Endothelial cell (in vitro differentiated cells): ENCODE measurements around the gene SUSD6. TPM values are rescaled to one million over a fixed set of nuclear protein-coding genes. Genes with fewer than 3 reads are reported as not detected.
A peak's percentile ranks its signal among the peaks of the same experiment; 100 is the strongest.
"Not testable (repeated sequence)": the region's sequence is repeated elsewhere in the genome, so short reads cannot be mapped to it uniquely, and the experiment has no call there.

Source experiments
- DNase-seq: peaks from one replicate; pipeline ENCODE4 v3.0.0; 2021; ENCODE audit warnings: low spot score
- H3K27ac Mint-ChIP-seq: one replicate; pipeline ENCODE4 v1.8.0; 2021; ENCODE audit warnings: mixed read lengths, inconsistent platforms; ENCODE audit not compliant: unreplicated experiment
- H3K27me3 Mint-ChIP-seq: one replicate; pipeline ENCODE4 v1.8.0; 2021; ENCODE audit warnings: mild to moderate bottlenecking, moderate library complexity, mixed read lengths, inconsistent platforms; ENCODE audit not compliant: unreplicated experiment
- H3K36me3 Mint-ChIP-seq: one replicate; pipeline ENCODE4 v1.8.0; 2021; ENCODE audit warnings: mild to moderate bottlenecking, low read depth, mixed read lengths, inconsistent platforms; ENCODE audit not compliant: unreplicated experiment
- H3K4me1 Mint-ChIP-seq: one replicate; pipeline ENCODE4 v1.8.0; 2021; ENCODE audit warnings: mild to moderate bottlenecking, mixed read lengths, inconsistent platforms; ENCODE audit not compliant: unreplicated experiment
- H3K4me3 Mint-ChIP-seq: one replicate; pipeline ENCODE4 v1.8.0; 2021; ENCODE audit warnings: mild to moderate bottlenecking, mixed read lengths, inconsistent platforms; ENCODE audit not compliant: unreplicated experiment
- H3K9me3 Mint-ChIP-seq: one replicate; pipeline ENCODE4 v1.8.0; 2021; ENCODE audit warnings: mixed read lengths, inconsistent platforms; ENCODE audit not compliant: unreplicated experiment
- CTCF ChIP-seq: fragments of 200-600 bp; sonication (generic); IDR thresholded peaks from one replicate; pipeline ENCODE4 v1.5.0; 2021; ENCODE audit warnings: antibody characterized with exemption; ENCODE audit not compliant: unreplicated experiment
- total RNA-seq: library from RNA; stranded (reverse); fragmentation: NEBNext Ultra II Directional; extraction: Animal tissue kit (Norgen Biotek cat#: 25700); gene quantifications from one replicate; pipeline ENCODE4 v1.2.1, GENCODE V29; 2021; ENCODE audit not compliant: unreplicated experiment

Gene SUSD6
- total RNA-seq, 1 donor from 2014 or later, result 71.5 TPM

GRCh38 chr14:69716478-69717187, 105.2 kb downstream of the SUSD6 start:
- Mint-ChIP-seq H3K27me3 (peaks cover 28% of the 10 kb centered on the region), H3K27ac (peak overlapping the region; percentile 77), H3K9me3 (no peaks in the 10 kb centered on the region), H3K4me3 (peak overlapping the region; percentile 52), H3K36me3 (peaks cover 13% of the 10 kb centered on the region), H3K4me1 (peaks cover 80% of the 10 kb centered on the region)
- DNase-seq, result no peak
- no peak for TF ChIP-seq CTCF

GRCh38 chr14:69718614-69719013, 107.2 kb downstream of the SUSD6 start:
- H3K4me1 Mint-ChIP-seq, result peaks cover 60% of the 10 kb centered on the region

DNA sequence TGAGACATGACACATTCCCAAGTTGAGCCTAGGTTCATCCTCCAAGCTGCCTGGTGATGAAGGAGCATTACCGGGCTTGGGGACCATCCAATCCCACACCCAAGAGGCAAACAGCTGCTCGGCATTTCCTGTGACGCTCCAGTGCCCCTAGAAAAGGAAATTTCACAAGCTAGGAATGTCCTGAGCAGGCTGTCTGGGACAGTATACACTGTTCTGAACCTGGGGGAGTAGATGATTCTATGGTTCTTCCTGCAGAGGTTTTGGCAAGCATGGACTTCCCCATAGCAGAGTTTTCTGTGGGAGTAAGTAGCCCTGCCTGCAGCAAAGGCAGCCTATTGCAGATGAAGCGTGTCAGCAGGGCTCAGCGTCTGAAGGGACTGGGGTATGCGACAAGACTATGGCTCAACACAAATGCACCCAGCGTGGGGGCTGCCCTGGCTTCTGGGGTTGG, 108.1 kb downstream of the SUSD6 start:
- Mint-ChIP-seq H3K4me1 (peaks cover 51% of the 10 kb centered on the region), H3K9me3 (no peaks in the 10 kb centered on the region), H3K4me3 (no peak overlapping the region), H3K27ac (peak overlapping the region; percentile 77), H3K27me3 (peaks cover 17% of the 10 kb centered on the region), H3K36me3 (peaks cover 8% of the 10 kb centered on the region)
- peak; percentile 39 for DNase-seq
- TF ChIP-seq CTCF, result no peak

More at GRCh38 chr14:69718614-69719013, 107.2 kb downstream of the SUSD6 start:
- peaks cover 21% of the 10 kb centered on the region for H3K27me3 Mint-ChIP-seq
- not testable (repeated sequence) for H3K4me3 Mint-ChIP-seq, H3K27ac Mint-ChIP-seq, DNase-seq, H3K36me3 Mint-ChIP-seq, H3K9me3 Mint-ChIP-seq

DNA sequence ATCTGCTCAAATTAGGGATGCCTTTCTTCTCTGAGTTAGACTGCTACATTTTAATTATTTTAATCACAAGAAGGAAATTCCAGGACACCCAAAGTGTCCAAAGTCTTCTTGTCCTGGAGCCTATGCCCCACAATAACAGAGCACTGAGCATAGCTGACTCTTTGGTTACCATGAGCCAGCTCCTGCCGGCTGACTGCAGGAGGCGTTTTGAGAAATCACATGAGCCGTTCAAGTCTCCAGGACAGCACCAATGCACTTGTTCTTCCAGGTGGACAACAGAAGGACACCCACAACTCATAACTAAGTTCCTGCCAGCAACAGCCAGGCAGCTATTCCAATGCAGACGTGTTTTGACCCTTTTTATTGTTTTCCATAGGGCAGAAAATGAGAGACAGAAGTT, 109.5 kb downstream of the SUSD6 start:
- H3K9me3 Mint-ChIP-seq, result no peaks in the 10 kb centered on the region
- H3K27ac Mint-ChIP-seq, result no peak overlapping the region
- no peak overlapping the region for H3K4me3 Mint-ChIP-seq
- peaks cover 11% of the 10 kb centered on the region for H3K27me3 Mint-ChIP-seq
- H3K36me3 Mint-ChIP-seq, result peaks cover 2% of the 10 kb centered on the region
- TF ChIP-seq CTCF, result no peak
- H3K4me1 Mint-ChIP-seq, result peaks cover 48% of the 10 kb centered on the region
- DNase-seq, result no peak

- H3K27me3 Mint-ChIP-seq, result peaks cover 1% of the 10 kb centered on the region
- peak; percentile 96 for TF ChIP-seq CTCF
- peaks cover 18% of the 10 kb centered on the region for H3K4me1 Mint-ChIP-seq
- no peak overlapping the region for H3K4me3 Mint-ChIP-seq
- DNase-seq, result peak; percentile 88
- no peaks in the 10 kb centered on the region for H3K9me3 Mint-ChIP-seq
- H3K36me3 Mint-ChIP-seq, result no peaks in the 10 kb centered on the region
- no peak overlapping the region for H3K27ac Mint-ChIP-seq
These were observed 115.5 kb downstream of the SUSD6 start for GRCh38 chr14:69726761-69727511.
